ENCODE data around the gene ARMC9. TPM values are rescaled to one million over a fixed set of nuclear protein-coding genes. Genes with fewer than 3 reads are reported as not detected.
"Not testable (repeated sequence)": the region's sequence is repeated elsewhere in the genome, so short reads cannot be mapped to it uniquely, and the experiment has no call there.

Gene ARMC9
- total RNA-seq, 1 donor: 189 TPM

DNA sequence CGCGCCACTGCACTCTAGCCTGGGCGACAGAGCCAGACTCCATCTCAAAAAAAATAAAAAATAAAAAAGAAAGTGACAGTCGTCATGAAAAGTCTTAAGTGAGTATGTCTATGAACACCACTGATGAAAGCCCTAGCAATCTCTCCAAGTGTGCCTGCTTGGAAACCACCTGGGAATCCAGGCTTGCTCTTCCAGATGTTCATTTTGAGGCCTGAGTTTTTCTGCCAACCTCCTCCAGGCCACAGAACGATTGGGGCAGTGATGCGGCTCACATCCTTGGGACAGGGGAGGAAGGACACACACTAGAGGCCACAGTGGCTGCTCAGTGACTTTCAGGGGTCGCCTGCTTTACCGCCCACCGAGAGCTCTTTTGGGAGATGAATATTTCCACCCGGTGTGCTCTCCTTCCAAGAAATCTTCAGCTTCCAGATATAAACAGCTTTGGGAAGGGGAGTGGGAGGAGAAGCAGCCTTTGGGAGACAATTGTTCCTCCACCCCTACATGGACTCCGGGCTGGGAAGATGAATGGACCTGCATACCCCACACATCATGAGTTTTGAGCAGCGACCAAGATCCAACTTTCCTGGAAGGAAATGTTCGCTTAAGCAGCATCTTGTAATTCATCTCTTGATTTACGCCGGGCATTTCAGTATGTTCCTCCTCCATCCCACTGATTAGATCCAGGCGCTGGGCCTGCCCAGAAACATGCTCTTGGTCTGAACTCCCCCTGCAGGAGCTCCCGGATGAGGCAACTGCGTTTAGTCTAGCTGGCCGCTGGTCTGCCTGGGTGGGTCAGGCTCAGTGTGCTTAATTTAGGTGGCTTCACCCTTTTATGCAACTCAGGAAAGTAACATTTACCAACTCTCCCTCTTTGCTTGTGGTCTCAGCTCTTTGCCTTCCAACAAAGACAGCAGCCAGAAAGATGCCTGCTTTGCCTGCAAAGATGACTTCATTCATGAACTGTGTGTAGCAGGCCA is 6.2 kb upstream of the ARMC9 start:
- peak; percentile 92 for DNase-seq (ENCODE audit: low read depth)

DNA sequence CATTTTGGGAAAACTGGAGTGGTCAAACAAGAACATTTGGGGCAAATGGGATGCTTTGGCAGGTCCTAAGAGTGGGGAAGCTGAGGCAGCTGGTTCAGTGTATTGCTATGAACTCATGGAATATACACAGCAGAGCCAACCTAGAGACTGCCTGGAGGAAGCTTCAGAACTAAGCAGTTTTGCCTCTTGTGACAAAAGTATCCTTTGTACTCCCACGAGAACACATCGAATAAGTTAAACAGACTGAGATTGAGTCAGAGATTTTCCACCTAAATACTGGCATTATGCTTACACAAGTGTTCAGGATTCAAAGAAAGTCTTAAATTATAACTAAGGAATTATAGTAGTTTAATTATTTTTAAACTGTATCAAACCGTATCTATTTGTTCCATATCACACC is 5.2 kb upstream of the ARMC9 start:
- no peak for DNase-seq (ENCODE audit: low read depth)
- TF ChIP-seq, protein P1, sequence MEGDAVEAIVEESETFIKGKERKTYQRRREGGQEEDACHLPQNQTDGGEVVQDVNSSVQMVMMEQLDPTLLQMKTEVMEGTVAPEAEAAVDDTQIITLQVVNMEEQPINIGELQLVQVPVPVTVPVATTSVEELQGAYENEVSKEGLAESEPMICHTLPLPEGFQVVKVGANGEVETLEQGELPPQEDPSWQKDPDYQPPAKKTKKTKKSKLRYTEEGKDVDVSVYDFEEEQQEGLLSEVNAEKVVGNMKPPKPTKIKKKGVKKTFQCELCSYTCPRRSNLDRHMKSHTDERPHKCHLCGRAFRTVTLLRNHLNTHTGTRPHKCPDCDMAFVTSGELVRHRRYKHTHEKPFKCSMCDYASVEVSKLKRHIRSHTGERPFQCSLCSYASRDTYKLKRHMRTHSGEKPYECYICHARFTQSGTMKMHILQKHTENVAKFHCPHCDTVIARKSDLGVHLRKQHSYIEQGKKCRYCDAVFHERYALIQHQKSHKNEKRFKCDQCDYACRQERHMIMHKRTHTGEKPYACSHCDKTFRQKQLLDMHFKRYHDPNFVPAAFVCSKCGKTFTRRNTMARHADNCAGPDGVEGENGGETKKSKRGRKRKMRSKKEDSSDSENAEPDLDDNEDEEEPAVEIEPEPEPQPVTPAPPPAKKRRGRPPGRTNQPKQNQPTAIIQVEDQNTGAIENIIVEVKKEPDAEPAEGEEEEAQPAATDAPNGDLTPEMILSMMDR (IDR thresholded peaks at IDR 0.05; ENCODE audit: insufficient read depth, low read depth, low read length): no peak
- no peak overlapping the region for H3K4me3 ChIP-seq (ENCODE audit: low read depth, low read length)

More for the DNA sequence above, 6.2 kb upstream of the ARMC9 start:
- TF ChIP-seq, protein P1 (IDR thresholded peaks at IDR 0.05; ENCODE audit: insufficient read depth, low read depth, low read length): peak; percentile 95
- H3K4me3 ChIP-seq (ENCODE audit: low read depth, low read length): no peak overlapping the region

DNA sequence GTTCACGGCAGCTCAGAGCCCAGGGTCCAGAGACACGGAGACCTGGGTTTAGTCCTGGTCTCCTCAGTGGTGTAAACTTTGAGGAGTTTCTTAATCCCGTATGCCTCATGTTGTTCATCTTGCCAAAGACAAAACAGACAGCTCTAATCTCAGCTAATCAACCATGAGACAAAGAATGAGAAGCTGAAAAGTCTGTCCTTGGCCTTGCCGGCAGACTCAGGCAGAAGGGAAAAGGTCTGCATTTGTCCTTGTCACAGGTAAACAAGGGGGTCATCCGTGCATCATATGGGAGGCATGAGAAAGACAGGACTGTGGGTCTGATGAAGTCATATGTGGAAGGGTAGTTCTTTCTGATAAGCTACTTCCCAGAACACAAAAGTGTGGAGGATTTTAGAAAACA is 1.8 kb upstream of the ARMC9 start:
- no peak overlapping the region for H3K4me3 ChIP-seq (ENCODE audit: low read depth, low read length)
- no peak for DNase-seq (ENCODE audit: low read depth)
- TF ChIP-seq, protein P1 (IDR thresholded peaks at IDR 0.05; ENCODE audit: insufficient read depth, low read depth, low read length): no peak

DNA sequence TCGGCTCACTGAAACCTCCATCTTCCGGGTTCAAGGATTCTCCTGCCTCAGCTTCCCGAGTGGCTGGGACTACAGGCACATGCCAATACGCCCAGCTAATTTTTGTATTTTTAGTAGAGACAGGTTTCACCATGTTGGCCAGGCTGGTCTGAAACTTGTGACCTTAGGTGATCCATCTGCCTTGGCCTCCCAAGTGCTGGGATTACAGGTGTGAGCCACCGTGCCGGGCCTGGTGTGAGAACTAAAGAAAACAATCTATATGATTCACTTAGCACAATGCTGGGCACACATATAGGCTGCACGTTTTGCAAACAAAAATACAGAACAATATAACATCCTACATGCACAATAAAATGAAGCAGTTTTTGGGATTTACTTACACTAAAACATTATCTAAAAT is 1.2 kb upstream of the ARMC9 start:
- H3K4me3 ChIP-seq (ENCODE audit: low read depth, low read length); DNase-seq (ENCODE audit: low read depth): not testable (repeated sequence)

DNA sequence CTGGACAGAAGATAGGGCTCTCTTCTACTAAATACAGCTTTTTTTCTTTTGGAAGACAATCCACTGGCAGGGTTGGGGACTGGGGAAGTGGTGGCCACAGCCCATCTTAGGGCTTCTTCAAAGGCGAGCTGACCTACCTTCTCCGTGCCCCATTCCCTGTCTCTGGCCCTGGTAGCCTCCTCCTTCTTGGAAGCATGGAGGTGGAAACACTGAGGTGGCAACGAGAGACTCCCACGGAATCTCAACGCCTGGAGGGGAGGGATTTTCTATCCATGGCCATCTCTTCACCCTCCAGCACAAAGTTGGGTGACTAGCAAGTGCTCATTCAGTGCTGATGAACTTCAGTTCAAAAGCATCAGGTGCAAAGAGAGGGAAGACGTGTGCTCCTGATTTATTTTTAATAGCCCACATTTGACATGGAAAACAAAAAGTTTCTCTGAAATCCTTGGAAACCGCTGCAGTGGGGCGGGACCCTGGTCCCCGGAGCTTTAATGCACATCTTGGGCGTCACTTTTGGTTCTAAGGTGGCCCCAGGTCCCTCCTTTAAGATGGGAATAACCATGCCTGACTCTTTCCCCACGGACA is 633 bp upstream of the ARMC9 start:
- TF ChIP-seq, protein P1 (IDR thresholded peaks at IDR 0.05; ENCODE audit: insufficient read depth, low read depth, low read length): no peak
- peak overlapping the region; percentile 89 for H3K4me3 ChIP-seq (ENCODE audit: low read depth, low read length)
- no peak for DNase-seq (ENCODE audit: low read depth)

DNA sequence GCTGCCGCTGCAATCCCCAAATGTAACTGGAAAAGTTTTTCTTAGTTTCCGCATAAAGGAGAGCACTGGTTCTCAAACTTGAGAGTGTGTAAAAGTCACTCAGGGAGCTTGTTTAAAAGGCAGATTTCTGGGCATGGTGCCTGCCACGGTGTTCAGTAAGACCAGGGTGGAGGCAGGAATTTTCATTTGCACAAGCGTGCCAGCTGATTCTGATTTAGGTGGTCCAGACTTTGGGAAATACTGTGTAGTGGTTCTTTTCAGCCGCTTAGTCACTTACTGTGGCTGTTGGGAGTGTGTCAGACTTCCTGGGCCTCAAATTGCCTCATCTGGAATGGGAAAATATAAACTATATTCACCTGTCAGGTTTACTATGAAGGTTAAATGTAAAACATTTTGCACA is 788 bp downstream of the ARMC9 start:
- peak; percentile 62 for DNase-seq (ENCODE audit: low read depth)
- peak overlapping the region; percentile 89 for H3K4me3 ChIP-seq (ENCODE audit: low read depth, low read length)
- TF ChIP-seq, protein P1 (IDR thresholded peaks at IDR 0.05; ENCODE audit: insufficient read depth, low read depth, low read length): no peak

DNA sequence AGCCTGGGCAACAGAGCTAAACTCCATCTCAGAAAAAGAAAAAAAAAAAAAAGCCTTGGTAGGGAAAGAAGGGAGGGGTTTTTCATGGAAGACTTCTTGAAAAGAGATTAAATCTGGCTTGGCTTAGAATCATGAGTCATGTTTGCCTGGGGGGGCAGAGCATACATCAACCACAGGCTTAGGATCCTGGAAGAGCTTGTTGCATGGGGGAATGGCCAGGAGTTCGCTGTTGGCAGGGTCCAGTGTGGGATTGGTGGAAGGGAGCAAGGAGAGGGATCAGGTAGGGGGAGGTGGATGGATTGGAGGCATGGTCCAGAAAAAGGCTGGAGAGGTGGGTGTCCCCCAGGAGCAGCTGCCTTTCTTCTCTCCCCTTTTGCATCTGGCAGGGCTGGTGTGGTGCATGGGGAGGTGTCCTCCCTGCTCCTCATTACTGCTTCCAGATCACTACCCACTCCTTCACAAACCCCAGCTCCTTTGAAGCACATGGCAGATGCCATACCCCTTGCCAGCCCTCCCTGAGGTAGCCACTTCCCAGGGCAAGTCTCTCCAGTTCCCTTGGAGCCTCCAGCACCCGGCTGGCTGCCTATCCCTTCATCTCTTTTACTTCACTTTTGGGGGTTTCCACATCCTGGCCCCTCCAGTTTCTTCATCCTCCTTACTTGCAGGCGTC is 2.5 kb downstream of the ARMC9 start:
- TF ChIP-seq, protein P1 (IDR thresholded peaks at IDR 0.05; ENCODE audit: insufficient read depth, low read depth, low read length): no peak
- peak overlapping the region; percentile 89 for H3K4me3 ChIP-seq (ENCODE audit: low read depth, low read length)
- DNase-seq (ENCODE audit: low read depth): peak; percentile 74

Data from fibroblast of villous mesenchyme (primary cell).